22Rv1 (cell line): ENCODE measurements around the gene RAC3.

Source experiments
- ZFX ChIP-seq: fragments of 450-650 bp; IDR thresholded peaks from 2 replicates; pipeline ENCODE4 v1.6.1; 2017; ENCODE audit warnings: antibody characterized with exemption, borderline replicate concordance
- TF ChIP-seq, protein P1 (sequence below): fragments of 450-650 bp; IDR thresholded peaks from 2 replicates; pipeline ENCODE4 v1.5.1; 2017; ENCODE audit warnings: mild to moderate bottlenecking

- TF ChIP-seq, protein P1, sequence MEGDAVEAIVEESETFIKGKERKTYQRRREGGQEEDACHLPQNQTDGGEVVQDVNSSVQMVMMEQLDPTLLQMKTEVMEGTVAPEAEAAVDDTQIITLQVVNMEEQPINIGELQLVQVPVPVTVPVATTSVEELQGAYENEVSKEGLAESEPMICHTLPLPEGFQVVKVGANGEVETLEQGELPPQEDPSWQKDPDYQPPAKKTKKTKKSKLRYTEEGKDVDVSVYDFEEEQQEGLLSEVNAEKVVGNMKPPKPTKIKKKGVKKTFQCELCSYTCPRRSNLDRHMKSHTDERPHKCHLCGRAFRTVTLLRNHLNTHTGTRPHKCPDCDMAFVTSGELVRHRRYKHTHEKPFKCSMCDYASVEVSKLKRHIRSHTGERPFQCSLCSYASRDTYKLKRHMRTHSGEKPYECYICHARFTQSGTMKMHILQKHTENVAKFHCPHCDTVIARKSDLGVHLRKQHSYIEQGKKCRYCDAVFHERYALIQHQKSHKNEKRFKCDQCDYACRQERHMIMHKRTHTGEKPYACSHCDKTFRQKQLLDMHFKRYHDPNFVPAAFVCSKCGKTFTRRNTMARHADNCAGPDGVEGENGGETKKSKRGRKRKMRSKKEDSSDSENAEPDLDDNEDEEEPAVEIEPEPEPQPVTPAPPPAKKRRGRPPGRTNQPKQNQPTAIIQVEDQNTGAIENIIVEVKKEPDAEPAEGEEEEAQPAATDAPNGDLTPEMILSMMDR: no peak
- TF ChIP-seq ZFX: no peak
Observed at GRCh38 chr17:82076785-82077591, 45.5 kb downstream of the RAC3 start.
